H9 (cell line): ENCODE measurements around the gene ACSBG1. TPM values are rescaled to one million over a fixed set of nuclear protein-coding genes. Genes with fewer than 3 reads are reported as not detected.

Experiments used
- DNase-seq: peaks from one replicate; pipeline ENCODE4 v3.0.0-alpha.2; 2017
- H2AFZ ChIP-seq: one replicate; pipeline ENCODE4 v1.6.1; 2013; ENCODE audit warnings: mild to moderate bottlenecking, low read length, control low read depth, moderate library complexity
- H2AK5ac ChIP-seq: 2 replicates; pipeline ENCODE4 v1.6.1; 2013; ENCODE audit warnings: low read length, control low read depth, mixed read lengths; ENCODE audit not compliant: insufficient read length
- H2BK120ac ChIP-seq: one replicate; pipeline ENCODE4 v1.6.1; 2013; ENCODE audit warnings: low read depth, mild to moderate bottlenecking, low read length, control low read depth, inconsistent platforms; ENCODE audit not compliant: poor library complexity, severe bottlenecking
- H2BK12ac ChIP-seq: 2 replicates; pipeline ENCODE4 v1.6.1; 2013; ENCODE audit warnings: low read length, control low read depth, mixed read lengths, low read depth; ENCODE audit not compliant: insufficient read length
- H2BK15ac ChIP-seq: 2 replicates; pipeline ENCODE4 v1.6.1; 2013; ENCODE audit warnings: low read depth, low read length, control low read depth
- H2BK20ac ChIP-seq: one replicate; pipeline ENCODE4 v1.6.1; 2013; ENCODE audit warnings: low read depth, mild to moderate bottlenecking, low read length, control low read depth, inconsistent platforms; ENCODE audit not compliant: poor library complexity, severe bottlenecking
- H2BK5ac ChIP-seq: 2 replicates; pipeline ENCODE4 v1.6.1; 2013; ENCODE audit warnings: low read length, control low read depth, mixed read lengths; ENCODE audit not compliant: insufficient read length
- H3K14ac ChIP-seq: 2 replicates; pipeline ENCODE4 v1.6.1; 2013; ENCODE audit warnings: low read length, control low read depth; ENCODE audit not compliant: insufficient read depth
- H3K18ac ChIP-seq: 2 replicates; pipeline ENCODE4 v1.6.1; 2013; ENCODE audit warnings: low read depth, mild to moderate bottlenecking, mixed read lengths, low read length, control low read depth; ENCODE audit not compliant: insufficient read length
- H3K23ac ChIP-seq: 2 replicates; pipeline ENCODE4 v1.6.1; 2013; ENCODE audit warnings: low read length, control low read depth, mixed read lengths, low read depth; ENCODE audit not compliant: insufficient read length
- H3K23me2 ChIP-seq: 2 replicates; pipeline ENCODE4 v1.6.1; 2013; ENCODE audit warnings: low read depth, mild to moderate bottlenecking, mixed read lengths, low read length, control low read depth; ENCODE audit not compliant: insufficient read length, poor library complexity, severe bottlenecking
- H3K27ac ChIP-seq: 2 replicates; pipeline ENCODE4 v1.5.1; 2013; ENCODE audit warnings: low read length, control low read depth, mixed read lengths, low read depth; ENCODE audit not compliant: insufficient read length
- H3K27me3 ChIP-seq: 2 replicates; pipeline ENCODE4 v1.6.1; 2013; ENCODE audit warnings: low read length, control low read depth, inconsistent platforms; ENCODE audit not compliant: insufficient read depth
- H3K4ac ChIP-seq: 2 replicates; pipeline ENCODE4 v1.6.1; 2013; ENCODE audit warnings: low read depth, mild to moderate bottlenecking, control low read depth, inconsistent platforms, low read length, moderate library complexity
- H3K4me1 ChIP-seq: 2 replicates; pipeline ENCODE4 v1.6.1; 2013; ENCODE audit warnings: low read length, control low read depth, inconsistent platforms; ENCODE audit not compliant: insufficient read depth
- H3K4me2 ChIP-seq: 2 replicates; pipeline ENCODE4 v1.6.1; 2013; ENCODE audit warnings: low read length, control low read depth, mixed read lengths; ENCODE audit not compliant: insufficient read length, insufficient read depth
- H3K56ac ChIP-seq: 2 replicates; pipeline ENCODE4 v1.6.1; 2013; ENCODE audit warnings: low read depth, mild to moderate bottlenecking, mixed read lengths, low read length, control low read depth; ENCODE audit not compliant: insufficient read length
- H3K79me1 ChIP-seq: 2 replicates; pipeline ENCODE4 v1.6.1; 2013; ENCODE audit warnings: low read depth, mild to moderate bottlenecking, moderate library complexity, low read length, control low read depth, inconsistent platforms; ENCODE audit not compliant: insufficient read depth, poor library complexity, severe bottlenecking
- H3K79me2 ChIP-seq: 2 replicates; pipeline ENCODE4 v1.6.1; 2013; ENCODE audit warnings: low read length, control low read depth, inconsistent platforms; ENCODE audit not compliant: insufficient read depth
- H3K9ac ChIP-seq: 2 replicates; pipeline ENCODE4 v1.6.1; 2013; ENCODE audit warnings: low read length, control low read depth, mixed read lengths; ENCODE audit not compliant: insufficient read length; ENCODE audit errors: extremely low read depth
- H3K9me3 ChIP-seq: one replicate; pipeline ENCODE4 v1.6.1; 2013; ENCODE audit warnings: low read depth, low read length, inconsistent platforms; ENCODE audit not compliant: control insufficient read depth
- H3T11ph ChIP-seq: one replicate; pipeline ENCODE4 v1.6.1; 2013; ENCODE audit warnings: mild to moderate bottlenecking, low read length, control low read depth, inconsistent platforms
- H4K20me1 ChIP-seq: one replicate; pipeline ENCODE4 v1.6.1; 2013; ENCODE audit not compliant: control insufficient read depth, insufficient read length, insufficient read depth
- H4K5ac ChIP-seq: 2 replicates; pipeline ENCODE4 v1.6.1; 2013; ENCODE audit warnings: low read depth, mild to moderate bottlenecking, mixed read lengths, low read length, control low read depth; ENCODE audit not compliant: insufficient read length
- H4K8ac ChIP-seq: replicated peaks from 2 replicates; pipeline ENCODE4 v1.6.1; 2013; ENCODE audit warnings: low read length, control low read depth, mixed read lengths, low read depth; ENCODE audit not compliant: insufficient read length
- H4K91ac ChIP-seq: 2 replicates; pipeline ENCODE4 v1.6.1; 2013; ENCODE audit warnings: low read depth, mild to moderate bottlenecking, moderate library complexity, mixed read lengths, low read length, control low read depth; ENCODE audit not compliant: insufficient read length
- H3K27ac Mint-ChIP-seq, 3 experiments: 2 replicates in 2 of 3; 3 replicates in 1 of 3; pipeline ENCODE4 v1.8.0; 2020 to 2021; ENCODE audit warnings: mixed read lengths in 3 of 3, mild to moderate bottlenecking in 1 of 3, moderate library complexity in 1 of 3
- H3K27me3 Mint-ChIP-seq: 2 replicates; pipeline ENCODE4 v1.8.0; 2021; ENCODE audit warnings: low read depth, mild to moderate bottlenecking, moderate library complexity, mixed read lengths
- H3K36me3 Mint-ChIP-seq, 3 experiments: 2 replicates in 2 of 3; 3 replicates in 1 of 3; pipeline ENCODE4 v1.8.0; 2020 to 2021; ENCODE audit warnings: low read depth in 3 of 3, mixed read lengths in 3 of 3; ENCODE audit not compliant: insufficient read depth in 1 of 3
- H3K4me1 Mint-ChIP-seq, 2 experiments: 2 replicates each; pipeline ENCODE4 v1.8.0; 2020; ENCODE audit warnings: mixed read lengths in 2 of 2
- H3K4me3 Mint-ChIP-seq, 2 experiments: 2 replicates in 1 of 2; 3 replicates in 1 of 2; pipeline ENCODE4 v1.8.0; 2020 to 2021; ENCODE audit warnings: mild to moderate bottlenecking in 2 of 2, mixed read lengths in 2 of 2, moderate library complexity in 1 of 2
- H3K9me3 Mint-ChIP-seq, 2 experiments: 2 replicates in 1 of 2; 3 replicates in 1 of 2; pipeline ENCODE4 v1.8.0; 2020; ENCODE audit warnings: mild to moderate bottlenecking in 2 of 2, mixed read lengths in 2 of 2, moderate library complexity in 1 of 2
- CTCF ChIP-seq: fragments of 200-600 bp; sonication (generic); conservative IDR thresholded peaks from 3 replicates; pipeline ENCODE4 v1.8.0; 2021; ENCODE audit warnings: antibody characterized with exemption, mild to moderate bottlenecking
- WGBS: extraction: QIAGEN DNeasy Blood & Tissue Kit; methylation state at CpG from one replicate; pipeline ENCODE4 v1.1.7; 2013; ENCODE audit warnings: missing lambda C conversion rate, low lambda C conversion rate, mixed read lengths; ENCODE audit not compliant: insufficient read length; ENCODE audit errors: extremely low coverage; 5-methylcytosine and 5-hydroxymethylcytosine counted together
- total RNA-seq: library from RNA; stranded (reverse); gene quantifications from 2 replicates; pipeline ENCODE4 v1.2.1, GENCODE V29; 2021

The ACSBG1 gene
- total RNA-seq, 1 experiment from 2014 or later: 2.2 TPM

GRCh38 chr15:78242128-78242527 is 7.8 kb upstream of the ACSBG1 start:
- H3K9ac ChIP-seq: no peak overlapping the region
- TF ChIP-seq CTCF: peak; percentile 68
- WGBS: no CpG with 5 or more reads among the region's 5 CpGs

More at GRCh38 chr15:78242128-78242527, 7.8 kb upstream of the ACSBG1 start:
- Histone ChIP-seq H3K27ac (no peak overlapping the region), H3K23me2 (no peaks in the 10 kb centered on the region), H3K14ac (no peak overlapping the region), H4K91ac (no peak overlapping the region), H4K20me1 (no peaks in the 10 kb centered on the region), H3K27me3 (no peaks in the 10 kb centered on the region), H3K18ac (no peak overlapping the region), H3K23ac (no peak overlapping the region), H4K8ac (no peak overlapping the region), H2BK5ac (no peak overlapping the region), H2BK120ac (no peak overlapping the region), H3K79me2 (no peaks in the 10 kb centered on the region), H3K4me1 (no peaks in the 10 kb centered on the region), H3K9me3 (no peaks in the 10 kb centered on the region), H4K5ac (no peak overlapping the region), H3K56ac (no peak overlapping the region), H2BK12ac (no peak overlapping the region), H2BK20ac (no peak overlapping the region), H2AFZ (no peak overlapping the region), H2BK15ac (no peak overlapping the region), H3K79me1 (no peaks in the 10 kb centered on the region), H3T11ph (no peak overlapping the region), H2AK5ac (no peak overlapping the region), H3K4ac (no peak overlapping the region), H3K4me2 (no peak overlapping the region)
- no peak overlapping the region for H3K4me3 Mint-ChIP-seq
- no peak overlapping the region for H3K27ac Mint-ChIP-seq
- peak; percentile 64 for DNase-seq
- H3K4me1 Mint-ChIP-seq: peaks cover 19 to 27% of the 10 kb centered on the region in 2 experiments
- H3K36me3 Mint-ChIP-seq: peaks cover 0 to 3% (median 0%) of the 10 kb centered on the region in 3 experiments; a peak in 4 of 7 replicates
- H3K27me3 Mint-ChIP-seq: peaks cover 8% of the 10 kb centered on the region
- peaks cover 3 to 6% of the 10 kb centered on the region in 2 experiments; a peak in 3 of 5 replicates for H3K9me3 Mint-ChIP-seq
